HCT116 (cell line): Measurements from ENCODE around the gene RASGRF2.

Experiments
- CBX3 ChIP-seq: IDR thresholded peaks from 2 replicates; pipeline ENCODE4 v1.6.1; 2012; ENCODE audit warnings: low read depth
- CTCF ChIP-seq, 3 experiments: fragments of 200-600 bp in 1 of 3; sonication (generic) in 1 of 3; IDR thresholded peaks in 2 of 3; conservative IDR thresholded peaks in 1 of 3; 2 replicates each; pipeline ENCODE4 v1.5.1; 2012 to 2017; ENCODE audit warnings: low read depth in 2 of 3, low read length in 2 of 3, antibody characterized with exemption in 1 of 3, borderline replicate concordance in 1 of 3, control low read depth in 1 of 3, mild to moderate bottlenecking in 1 of 3, mixed read lengths in 1 of 3, mixed run types in 1 of 3, moderate library complexity in 1 of 3; ENCODE audit not compliant: insufficient read depth in 1 of 3
- POLR2A ChIP-seq: IDR thresholded peaks from 2 replicates; pipeline ENCODE4 v1.7.0; 2011; ENCODE audit warnings: borderline replicate concordance; ENCODE audit not compliant: insufficient read depth, insufficient read length; ENCODE audit errors: extremely low read depth
- POLR2AphosphoS5 ChIP-seq: IDR thresholded peaks from 2 replicates; pipeline ENCODE4 v1.6.1; 2011; ENCODE audit warnings: mild to moderate bottlenecking, low read depth, low read length, moderate library complexity
- ZFX ChIP-seq: fragments of 450-650 bp; IDR thresholded peaks from 2 replicates; pipeline ENCODE4 v1.6.1; 2017
- TF ChIP-seq, protein P1 (sequence below): IDR thresholded peaks from 2 replicates; pipeline ENCODE4 v1.6.1; 2012

- TF ChIP-seq POLR2A, result no peak
- no peak for TF ChIP-seq ZFX
- no peak for TF ChIP-seq POLR2AphosphoS5
- no peak for TF ChIP-seq CTCF (IDR thresholded peaks at IDR 0.05 in 2 of 3, conservative IDR thresholded peaks at IDR 0.05 in 1 of 3; ENCODE audit: borderline replicate concordance in 1 of 3, insufficient read depth in 1 of 3, low read depth in 2 of 3, low read length in 2 of 3)
- TF ChIP-seq CBX3, result no peak
- TF ChIP-seq, protein P1, sequence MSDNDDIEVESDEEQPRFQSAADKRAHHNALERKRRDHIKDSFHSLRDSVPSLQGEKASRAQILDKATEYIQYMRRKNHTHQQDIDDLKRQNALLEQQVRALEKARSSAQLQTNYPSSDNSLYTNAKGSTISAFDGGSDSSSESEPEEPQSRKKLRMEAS, result no peak
Observed at GRCh38 chr5:81068635-81069034, 108.5 kb downstream of the RASGRF2 start.
